H1 (cell line): ENCODE measurements around the gene SENP1. TPM values are rescaled to one million over a fixed set of nuclear protein-coding genes. Genes with fewer than 3 reads are reported as not detected.

Experiments
- CTCF ChIA-PET: fragments of 300-600 bp; sonication (Branson Sonifier 250); formaldehyde crosslinking; loops from one replicate; lab custom pipeline; 2021; ENCODE audit not compliant: partially characterized antibody; lab: Charles Lee
- POLR2A ChIA-PET: fragments of 300-600 bp; sonication (Branson Sonifier 250); formaldehyde crosslinking; loops from one replicate; lab custom pipeline; 2021; ENCODE audit warnings: inconsistent platforms; ENCODE audit not compliant: partially characterized antibody; lab: Charles Lee
- DNase-seq, 2 experiments: peaks; one replicate each; pipeline versions ENCODE4 v3.0.0 to v3.0.0-alpha.2; 2010 to 2022; ENCODE audit warnings: low spot score in 2 of 2, low read depth in 1 of 2, mixed read lengths in 1 of 2
- FAIRE-seq: peaks from 2 replicates; lab custom pipeline; 2011; peaks lifted over from hg19 to GRCh38; lab: Jason Lieb, UNC
- H2AFZ ChIP-seq: 2 replicates; pipeline ENCODE4 v1.8.1; 2012; ENCODE audit warnings: low read length, inconsistent platforms
- H2AK5ac ChIP-seq: 2 replicates; pipeline ENCODE4 v1.6.1; 2013; ENCODE audit warnings: low read depth, low read length
- H2BK120ac ChIP-seq: replicated peaks from 2 replicates; pipeline ENCODE3; 2013; ENCODE audit warnings: low read depth, low read length, inconsistent platforms
- H2BK12ac ChIP-seq: 2 replicates; pipeline ENCODE4 v1.6.1; 2013; ENCODE audit warnings: low read depth, low read length
- H2BK15ac ChIP-seq: 2 replicates; pipeline ENCODE4 v1.6.1; 2013; ENCODE audit warnings: low read length
- H2BK20ac ChIP-seq: 2 replicates; pipeline ENCODE4 v1.6.1; 2013; ENCODE audit warnings: low read length
- H2BK5ac ChIP-seq: 2 replicates; pipeline ENCODE4 v1.6.1; 2013; ENCODE audit warnings: low read depth, low read length
- H3K14ac ChIP-seq: 2 replicates; pipeline ENCODE4 v1.6.1; 2013; ENCODE audit warnings: inconsistent platforms; ENCODE audit not compliant: insufficient read length
- H3K18ac ChIP-seq: 2 replicates; pipeline ENCODE4 v1.6.1; 2013; ENCODE audit warnings: low read length; ENCODE audit errors: extremely low read depth
- H3K23ac ChIP-seq: 2 replicates; pipeline ENCODE4 v1.6.1; 2013; ENCODE audit warnings: inconsistent platforms; ENCODE audit not compliant: insufficient read length
- H3K23me2 ChIP-seq: 2 replicates; pipeline ENCODE4 v1.6.1; 2013; ENCODE audit warnings: low read depth, low read length
- H3K27ac ChIP-seq: 2 replicates; pipeline ENCODE4 v1.6.1; 2011; ENCODE audit warnings: low read depth, low read length, inconsistent platforms
- H3K27me3 ChIP-seq, 4 experiments: replicated peaks in 1 of 4; 1 replicate in 1 of 4; 2 replicates in 3 of 4; pipeline versions ENCODE4 v1.6.1 to v1.8.1; 2011 to 2013; ENCODE audit warnings: low read length in 3 of 4, mild to moderate bottlenecking in 3 of 4, inconsistent platforms in 2 of 4, mixed read lengths in 2 of 4, moderate library complexity in 1 of 4; ENCODE audit not compliant: control insufficient read depth in 3 of 4, insufficient read depth in 3 of 4; ENCODE audit errors: extremely low read depth in 1 of 4
- H3K36me3 ChIP-seq, 4 experiments: 2 replicates each; pipeline versions ENCODE4 v1.6.1 to v1.8.1; 2011 to 2013; ENCODE audit warnings: mild to moderate bottlenecking in 4 of 4, low read length in 3 of 4, moderate library complexity in 2 of 4, control low read depth in 1 of 4, inconsistent platforms in 1 of 4; ENCODE audit not compliant: insufficient read depth in 4 of 4, control insufficient read depth in 2 of 4
- H3K4ac ChIP-seq: replicated peaks from 2 replicates; pipeline ENCODE3; 2013; ENCODE audit warnings: low read length, low read depth, mixed read lengths, inconsistent platforms; ENCODE audit not compliant: insufficient read length
- H3K4me1 ChIP-seq, 4 experiments: replicated peaks in 1 of 4; 1 replicate in 1 of 4; 2 replicates in 3 of 4; pipeline versions ENCODE4 v1.6.1 to v1.8.1; 2011 to 2013; ENCODE audit warnings: low read length in 3 of 4, inconsistent platforms in 2 of 4, mixed read lengths in 1 of 4; ENCODE audit not compliant: insufficient read depth in 4 of 4, control insufficient read depth in 3 of 4
- H3K4me2 ChIP-seq, 2 experiments: 2 replicates each; pipeline versions ENCODE4 v1.6.1 to v1.8.1; 2011 to 2013; ENCODE audit warnings: low read depth in 2 of 2, low read length in 2 of 2, control low read depth in 1 of 2, inconsistent platforms in 1 of 2, mild to moderate bottlenecking in 1 of 2; ENCODE audit not compliant: insufficient read depth in 1 of 2
- H3K4me3 ChIP-seq, 4 experiments: fragments of 200-600, 300-600 bp in 1 of 4; sonication (generic), shearing (Covaris generic), sonication (Bioruptor Twin) in 1 of 4; 2 replicates each; pipeline versions ENCODE4 v1.5.1 to v1.8.1; 2011 to 2016; ENCODE audit warnings: low read length in 4 of 4, low read depth in 3 of 4, control low read depth in 2 of 4, inconsistent platforms in 2 of 4, mild to moderate bottlenecking in 2 of 4, mixed read lengths in 1 of 4, moderate library complexity in 1 of 4; ENCODE audit not compliant: insufficient read depth in 2 of 4; ENCODE audit errors: extremely low read depth in 1 of 4
- H3K56ac ChIP-seq: replicated peaks from 2 replicates; pipeline ENCODE3; 2013; ENCODE audit warnings: low read depth, mild to moderate bottlenecking, mixed read lengths, low read length, inconsistent platforms; ENCODE audit not compliant: insufficient read length
- H3K79me1 ChIP-seq: 2 replicates; pipeline ENCODE4 v1.6.1; 2013; ENCODE audit warnings: low read depth, low read length, control low read depth
- H3K79me2 ChIP-seq, 2 experiments: 2 replicates each; pipeline versions ENCODE4 v1.6.1 to v1.8.1; 2012 to 2013; ENCODE audit warnings: low read length in 2 of 2, mild to moderate bottlenecking in 2 of 2, inconsistent platforms in 1 of 2; ENCODE audit not compliant: insufficient read depth in 2 of 2, control insufficient read depth in 1 of 2
- H3K9ac ChIP-seq, 4 experiments: replicated peaks in 1 of 4; 1 replicate in 1 of 4; 2 replicates in 3 of 4; pipeline versions ENCODE4 v1.6.1 to v1.8.1; 2011 to 2013; ENCODE audit warnings: low read depth in 3 of 4, low read length in 3 of 4, control low read depth in 2 of 4, mild to moderate bottlenecking in 2 of 4, moderate library complexity in 2 of 4, inconsistent platforms in 1 of 4; ENCODE audit errors: extremely low read depth in 1 of 4
- H3K9me3 ChIP-seq, 2 experiments: 2 replicates each; pipeline versions ENCODE4 v1.6.1 to v1.8.1; 2012 to 2013; ENCODE audit warnings: mild to moderate bottlenecking in 2 of 2, moderate library complexity in 2 of 2, control low read depth in 1 of 2, inconsistent platforms in 1 of 2, low read depth in 1 of 2, low read length in 1 of 2, mixed read lengths in 1 of 2; ENCODE audit not compliant: insufficient read depth in 2 of 2
- H4K20me1 ChIP-seq, 2 experiments: replicated peaks in 1 of 2; 2 replicates each; pipeline versions ENCODE3 to v1.8.1; 2011 to 2013; ENCODE audit warnings: inconsistent platforms in 2 of 2, low read length in 2 of 2, mild to moderate bottlenecking in 1 of 2; ENCODE audit not compliant: insufficient read depth in 2 of 2, control insufficient read depth in 1 of 2
- H4K5ac ChIP-seq: 2 replicates; pipeline ENCODE4 v1.6.1; 2013; ENCODE audit warnings: low read length, low read depth, mixed read lengths, inconsistent platforms; ENCODE audit not compliant: insufficient read length
- H4K8ac ChIP-seq: 2 replicates; pipeline ENCODE4 v1.8.0; 2013; ENCODE audit warnings: mild to moderate bottlenecking, moderate library complexity, low read length, inconsistent platforms; ENCODE audit not compliant: insufficient read depth; ENCODE audit errors: extremely low read depth
- H4K91ac ChIP-seq: replicated peaks from 2 replicates; pipeline ENCODE3; 2013; ENCODE audit warnings: low read length, mixed read lengths, inconsistent platforms; ENCODE audit not compliant: insufficient read length
- EZH2 ChIP-seq: fragments of 200-600 bp; sonication (generic); IDR thresholded peaks from 2 replicates; pipeline ENCODE4 v1.7.1; 2012; ENCODE audit warnings: low read depth, mild to moderate bottlenecking, moderate library complexity, low read length, inconsistent platforms; ENCODE audit not compliant: severe bottlenecking
- ZNF274 ChIP-seq: IDR thresholded peaks from 2 replicates; pipeline ENCODE4 v1.7.0; 2012; ENCODE audit warnings: low read length, borderline replicate concordance; ENCODE audit errors: extremely low read depth
- WGBS, 2 experiments: shearing (Covaris generic) in 1 of 2; methylation state at CpG; one replicate each; pipeline versions ENCODE4 v1.1.6 to v1.1.7; 2013 to 2015; ENCODE audit warnings: low lambda C conversion rate in 2 of 2, mixed read lengths in 2 of 2, inconsistent platforms in 1 of 2, low coverage in 1 of 2, missing lambda C conversion rate in 1 of 2; ENCODE audit not compliant: insufficient replicate concordance in 2 of 2, insufficient coverage in 1 of 2, insufficient read length in 1 of 2; ENCODE audit errors: extremely low coverage in 1 of 2, missing lambda C conversion rate in 1 of 2; 5-methylcytosine and 5-hydroxymethylcytosine counted together
- polyA plus RNA-seq, 7 experiments: library from polyadenylated mRNA; depleted of rRNA in 3 of 7; stranded (reverse) in 5 of 7; unstranded in 2 of 7; fragments of >200 nt in 5 of 7; fragments of 200-250 nt in 2 of 7; gene quantifications; 1 replicate in 5 of 7; 2 replicates in 1 of 7; 4 replicates in 1 of 7; pipeline versions ENCODE4 v1.2.1 to v1.2.3, GENCODE V29; 2011 to 2013; ENCODE audit warnings: missing spikeins in 2 of 7, mixed read lengths in 2 of 7
- total RNA-seq: library from RNA; stranded (reverse); fragmentation: NEBNext Ultra II Directional; extraction: Animal tissue kit (Norgen Biotek cat#: 25700); gene quantifications from 2 replicates; pipeline ENCODE4 v1.2.1, GENCODE V29; 2021

SENP1 gene
- total and polyA plus RNA-seq, 2 of the 8 experiments (the other 6 are each of a cell fraction or from before 2014, with no cell fraction given) = 14.2 to 31.5 TPM

DNA sequence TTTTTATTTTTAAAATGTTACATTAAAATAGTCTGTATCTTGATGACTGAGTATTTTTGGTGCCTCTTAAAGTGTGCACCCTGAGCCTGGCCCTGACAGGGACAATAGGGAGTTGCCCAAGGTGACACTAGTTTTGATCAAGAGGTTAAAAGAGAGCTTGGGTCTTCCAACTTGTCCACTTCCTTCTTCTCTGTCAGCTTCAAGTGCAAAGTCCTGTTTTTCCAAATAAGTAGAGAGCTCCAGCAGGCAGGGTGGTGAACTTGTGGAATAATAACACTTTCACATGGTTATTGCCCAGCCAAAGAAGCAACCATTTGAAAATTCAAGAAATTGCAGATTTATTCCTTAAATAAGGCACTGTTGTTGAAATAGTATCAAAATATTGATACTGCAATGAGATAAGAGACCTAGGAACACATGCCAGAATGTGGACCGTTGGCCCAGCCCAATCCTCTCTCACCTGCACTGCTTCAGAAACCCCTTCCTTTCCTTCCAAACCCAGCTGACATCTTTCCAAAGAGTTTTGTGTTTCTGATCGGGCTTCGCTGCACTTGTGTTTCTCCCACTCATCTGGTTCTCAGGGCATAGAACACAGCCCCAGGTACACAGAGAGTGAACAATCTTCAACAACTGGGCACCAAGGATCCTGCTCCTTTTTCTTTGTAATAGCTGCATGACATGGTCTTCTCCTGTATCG, 87.8 kb downstream of the SENP1 start:
- TF ChIP-seq EZH2 = peak; percentile 30
- TF ChIP-seq ZNF274 = no peak
- Histone ChIP-seq H3K14ac (no peak overlapping the region), H3K4me1 (peaks cover 4 to 6% (median 5%) of the 10 kb centered on the region in 4 experiments), H4K91ac (no peak overlapping the region), H2BK120ac (no peak overlapping the region), H3K18ac (no peak overlapping the region), H3K79me2 (no peaks in the 10 kb centered on the region), H2AK5ac (no peak overlapping the region), H3K9ac (no peak overlapping the region), H2BK20ac (no peak overlapping the region), H2BK5ac (no peak overlapping the region), H3K4me2 (no peak overlapping the region), H3K4me3 (no peak overlapping the region), H2AFZ (no peak overlapping the region), H3K79me1 (no peaks in the 10 kb centered on the region), H2BK12ac (no peak overlapping the region), H4K5ac (no peak overlapping the region), H3K36me3 (no peaks in the 10 kb centered on the region), H3K27ac (no peak overlapping the region), H2BK15ac (no peak overlapping the region), H4K20me1 (peaks cover 7 to 9% of the 10 kb centered on the region in 2 experiments), H3K27me3 (peaks cover 84 to 98% (median 97%) of the 10 kb centered on the region in 4 experiments), H3K56ac (no peak overlapping the region), H3K23ac (no peak overlapping the region), H3K4ac (no peak overlapping the region), H3K23me2 (no peaks in the 10 kb centered on the region), H3K9me3 (no peaks in the 10 kb centered on the region), H4K8ac (no peak overlapping the region)
- no peak for DNase-seq
- 95% methylated on average over 4 of the region's 4 CpGs; no CpG with 5 or more reads in 1 of the 2 experiments for WGBS, 2 experiments
- no peak for FAIRE-seq
- ChIA-PET CTCF (interaction anchor here (0.7 to 4.8 kb wide), 8 partner anchors 9 to 197 kb away, joined by 3 to 21 read pairs (median 3); partner anchors contain the start of gene COL2A1), POLR2A (interaction anchor here (0.7 to 1.6 kb wide), 3 partner anchors 10 to 20 kb away, joined by 3 to 4 read pairs (median 3); no protein-coding TSS in a partner anchor)
